SK-N-SH treated with all-trans-retinoic acid at 6 μM for 48 hours (cell line): Measurements from ENCODE around the gene DCLK2.

Experiments used
- ATAC-seq: fragments of 200-7000 bp; cut with Tn5 transposase; 3 replicates; pipeline ENCODE4 v1.9.1; 2020; ENCODE audit warnings: mild to moderate bottlenecking, moderate library complexity
- BACH2 ChIP-seq: fragments of 250-450 bp; sonication (Bioruptor Pico); IDR thresholded peaks from 2 replicates; pipeline ENCODE4 v1.9.0; 2021; ENCODE audit warnings: mild to moderate bottlenecking, borderline replicate concordance
- CSDC2 ChIP-seq: fragments of 250-450 bp; sonication (Bioruptor Pico); IDR thresholded peaks from 2 replicates; pipeline ENCODE4 v1.5.0; 2020; ENCODE audit warnings: mild to moderate bottlenecking, moderate library complexity
- ESRRG ChIP-seq: fragments of 250-450 bp; sonication (Bioruptor Pico); IDR thresholded peaks from 2 replicates; pipeline ENCODE4 v1.6.1; 2021; ENCODE audit warnings: mild to moderate bottlenecking
- GLIS3 ChIP-seq: fragments of 250-450 bp; sonication (Bioruptor Pico); IDR thresholded peaks from 2 replicates; pipeline ENCODE4 v1.5.0; 2020; ENCODE audit warnings: mild to moderate bottlenecking, moderate library complexity
- ISL1 ChIP-seq: fragments of 250-450 bp; sonication (Bioruptor Pico); IDR thresholded peaks from 2 replicates; pipeline ENCODE4 v2.1.2; 2022; ENCODE audit warnings: mild to moderate bottlenecking, moderate library complexity
- OSR1 ChIP-seq: fragments of 250-450 bp; sonication (Bioruptor Pico); IDR thresholded peaks from 2 replicates; pipeline ENCODE4 v1.8.0; 2022; ENCODE audit warnings: moderate library complexity, mild to moderate bottlenecking, inconsistent platforms
- PATZ1 ChIP-seq: fragments of 250-450 bp; sonication (Bioruptor Pico); IDR thresholded peaks from 2 replicates; pipeline ENCODE4 v1.8.0; 2020; ENCODE audit warnings: mild to moderate bottlenecking, moderate library complexity, borderline replicate concordance
- POU6F1 ChIP-seq: fragments of 250-450 bp; sonication (Bioruptor Pico); IDR thresholded peaks from 2 replicates; pipeline ENCODE4 v1.8.0; 2021; ENCODE audit warnings: low read depth, mild to moderate bottlenecking, moderate library complexity, borderline replicate concordance
- RARB ChIP-seq: fragments of 250-450 bp; sonication (Bioruptor Pico); IDR thresholded peaks from 2 replicates; pipeline ENCODE4 v1.8.0; 2021; ENCODE audit warnings: mild to moderate bottlenecking, moderate library complexity
- SNAI2 ChIP-seq: fragments of 250-450 bp; sonication (Bioruptor Pico); IDR thresholded peaks from 2 replicates; pipeline ENCODE4 v1.5.0; 2020; ENCODE audit warnings: mild to moderate bottlenecking, moderate library complexity
- TCF4 ChIP-seq: fragments of 250-450 bp; sonication (Bioruptor Pico); IDR thresholded peaks from 2 replicates; pipeline ENCODE4 v1.8.0; 2021; ENCODE audit warnings: mild to moderate bottlenecking, moderate library complexity, borderline replicate concordance
- TOX ChIP-seq: fragments of 250-450 bp; sonication (Bioruptor Pico); IDR thresholded peaks from 2 replicates; pipeline ENCODE4 v1.8.0; 2021; ENCODE audit warnings: mild to moderate bottlenecking, moderate library complexity, borderline replicate concordance
- TSHZ2 ChIP-seq: fragments of 250-450 bp; sonication (Bioruptor Pico); IDR thresholded peaks from 2 replicates; pipeline ENCODE4 v1.5.0; 2020; ENCODE audit warnings: mild to moderate bottlenecking, moderate library complexity
- ZFP3 ChIP-seq: fragments of 250-450 bp; sonication (Bioruptor Pico); IDR thresholded peaks from 2 replicates; pipeline ENCODE4 v1.5.0; 2020; ENCODE audit warnings: mild to moderate bottlenecking, moderate library complexity
- ZFP30 ChIP-seq: fragments of 450-650 bp; formaldehyde crosslinking; IDR thresholded peaks from 2 replicates; pipeline ENCODE4 v1.5.0; 2022; ENCODE audit warnings: mild to moderate bottlenecking, moderate library complexity
- ZNF565 ChIP-seq: fragments of 450-650 bp; formaldehyde crosslinking; conservative IDR thresholded peaks from 2 replicates; pipeline ENCODE4 v1.5.0; 2020; ENCODE audit warnings: low read depth, mild to moderate bottlenecking, moderate library complexity
- ZNF70 ChIP-seq: fragments of 450-650 bp; formaldehyde crosslinking; IDR thresholded peaks from 2 replicates; pipeline ENCODE4 v1.5.0; 2020; ENCODE audit warnings: mild to moderate bottlenecking, moderate library complexity
- ZNF8 ChIP-seq: fragments of 450-650 bp; formaldehyde crosslinking; IDR thresholded peaks from 2 replicates; pipeline ENCODE4 v1.5.0; 2020; ENCODE audit warnings: mild to moderate bottlenecking, moderate library complexity
- TF ChIP-seq, protein P1 (sequence below): fragments of 250-450 bp; sonication (Bioruptor Pico); IDR thresholded peaks from 2 replicates; pipeline ENCODE4 v1.5.1; 2021; ENCODE audit warnings: mild to moderate bottlenecking, moderate library complexity

Gene DCLK2

GRCh38 chr4:150215601-150216000 is 137.4 kb downstream of the DCLK2 start:
- ATAC-seq: no peak

GRCh38 chr4:150216726-150217125 is 138.5 kb downstream of the DCLK2 start:
- ATAC-seq: peak; percentile 19
- TF ChIP-seq ZNF70: no peak
- TF ChIP-seq ZNF8 (CRISPR knock-in tag): no peak
- no peak for TF ChIP-seq CSDC2 (CRISPR knock-in tag)
- TF ChIP-seq PATZ1 (CRISPR knock-in tag): no peak
- TF ChIP-seq ESRRG: no peak
- TF ChIP-seq SNAI2: no peak
- no peak for TF ChIP-seq TSHZ2 (CRISPR knock-in tag)
- TF ChIP-seq ZFP3 (CRISPR knock-in tag): no peak
- no peak for TF ChIP-seq BACH2
- no peak for TF ChIP-seq OSR1 (CRISPR knock-in tag)
- TF ChIP-seq ZFP30 (CRISPR knock-in tag): no peak
- TF ChIP-seq, protein P1, sequence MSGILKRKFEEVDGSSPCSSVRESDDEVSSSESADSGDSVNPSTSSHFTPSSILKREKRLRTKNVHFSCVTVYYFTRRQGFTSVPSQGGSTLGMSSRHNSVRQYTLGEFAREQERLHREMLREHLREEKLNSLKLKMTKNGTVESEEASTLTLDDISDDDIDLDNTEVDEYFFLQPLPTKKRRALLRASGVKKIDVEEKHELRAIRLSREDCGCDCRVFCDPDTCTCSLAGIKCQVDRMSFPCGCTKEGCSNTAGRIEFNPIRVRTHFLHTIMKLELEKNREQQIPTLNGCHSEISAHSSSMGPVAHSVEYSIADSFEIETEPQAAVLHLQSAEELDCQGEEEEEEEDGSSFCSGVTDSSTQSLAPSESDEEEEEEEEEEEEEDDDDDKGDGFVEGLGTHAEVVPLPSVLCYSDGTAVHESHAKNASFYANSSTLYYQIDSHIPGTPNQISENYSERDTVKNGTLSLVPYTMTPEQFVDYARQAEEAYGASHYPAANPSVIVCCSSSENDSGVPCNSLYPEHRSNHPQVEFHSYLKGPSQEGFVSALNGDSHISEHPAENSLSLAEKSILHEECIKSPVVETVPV (CRISPR knock-in tag): no peak
- no peak for TF ChIP-seq ISL1 (CRISPR knock-in tag)
- no peak for TF ChIP-seq TCF4 (CRISPR knock-in tag)
- no peak for TF ChIP-seq TOX
- TF ChIP-seq, all 23 proteins: peak for 0

More at GRCh38 chr4:150215601-150216000, 137.4 kb downstream of the DCLK2 start:
- no peak for TF ChIP-seq ISL1 (CRISPR knock-in tag)
- TF ChIP-seq RARB (CRISPR knock-in tag): no peak

DNA sequence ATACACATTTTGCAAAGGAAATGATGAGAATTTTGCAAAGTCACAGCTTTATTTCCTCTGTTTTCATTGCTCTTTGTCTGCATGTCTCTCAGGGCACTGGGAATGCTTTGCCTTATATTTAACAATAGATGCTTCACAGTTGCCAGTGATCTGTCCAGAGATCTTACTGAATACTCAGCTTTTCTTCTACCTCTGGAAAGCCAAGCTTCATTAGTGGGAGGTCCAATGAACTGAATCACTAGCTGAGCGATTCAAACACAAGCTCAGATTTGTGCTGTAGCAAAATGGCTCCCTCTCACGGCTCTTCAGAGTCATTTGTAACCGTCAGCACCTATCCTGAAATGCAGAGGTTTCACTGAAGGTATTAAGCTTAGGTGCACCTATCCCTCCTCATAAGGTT is 138.9 kb downstream of the DCLK2 start:
- TF ChIP-seq TSHZ2 (CRISPR knock-in tag) (no peak), ISL1 (CRISPR knock-in tag) (no peak), POU6F1 (CRISPR knock-in tag) (no peak), PATZ1 (CRISPR knock-in tag) (no peak), GLIS3 (CRISPR knock-in tag) (no peak), ZNF565 (no peak), ZFP30 (CRISPR knock-in tag) (no peak)
- ATAC-seq: peak; percentile 89
